Esophagus squamous epithelium (tissue), 5 donors: ENCODE measurements around the gene BACH2. TPM values are rescaled to one million over a fixed set of nuclear protein-coding genes. Genes with fewer than 3 reads are reported as not detected.

Experiments used
- DNase-seq: peaks from one replicate; lab custom pipeline; 2025; lab: John Stamatoyannopoulos, UW
- H3K27ac ChIP-seq, 4 donors: fragments of 200-600 bp; sonication (generic); one replicate each; pipeline ENCODE4 v1.5.1; 2016 to 2019; ENCODE audit warnings: mild to moderate bottlenecking in 1 of 4
- H3K27me3 ChIP-seq, 4 donors: fragments of 200-600 bp; sonication (generic); 1 replicate in 3 of 4; 2 replicates in 1 of 4; pipeline versions ENCODE4 v1.5.1 to v1.6.0; 2017 to 2021; ENCODE audit warnings: antibody characterized with exemption in 1 of 4
- H3K36me3 ChIP-seq, 3 donors: fragments of 200-600 bp; sonication (generic); one replicate each; pipeline ENCODE4 v1.5.1; 2016 to 2019
- H3K4me1 ChIP-seq, 3 donors: fragments of 200-600 bp; sonication (generic); one replicate each; pipeline ENCODE4 v1.5.1; 2017 to 2019
- H3K4me3 ChIP-seq, 4 donors: fragments of 200-600 bp; sonication (generic); 1 replicate in 3 of 4; 2 replicates in 1 of 4; pipeline ENCODE4 v1.5.1; 2016 to 2019; ENCODE audit warnings: mild to moderate bottlenecking in 2 of 4, moderate library complexity in 1 of 4
- H3K9me3 ChIP-seq, 3 donors: fragments of 200-600 bp; sonication (generic); one replicate each; pipeline ENCODE4 v1.5.1; 2016 to 2019
- CTCF ChIP-seq, 6 experiments: fragments of 450-650 bp in 4 of 6; fragments of 200-600 bp in 2 of 6; sonication (generic) in 2 of 6; IDR thresholded peaks; one replicate each; pipeline ENCODE4 v1.5.1; 2016 to 2019; ENCODE audit warnings: antibody characterized with exemption in 6 of 6, mild to moderate bottlenecking in 4 of 6, moderate library complexity in 4 of 6
- POLR2A ChIP-seq, 4 donors: fragments of 450-650 bp; IDR thresholded peaks; one replicate each; pipeline ENCODE4 v1.6.1; 2017; ENCODE audit warnings: antibody characterized with exemption in 4 of 4, mild to moderate bottlenecking in 4 of 4, moderate library complexity in 3 of 4
- WGBS, 2 donors: methylation state at CpG; one replicate each; pipeline ENCODE4 v1.1.5; 2018; 5-methylcytosine and 5-hydroxymethylcytosine counted together
- intact Hi-C: fragments of 100-400 bp; cut with DNase I; formaldehyde crosslinking; loops from one replicate; pipeline ENCODE4 v1.15.0; 2022
- total RNA-seq, 4 donors: library from RNA; depleted of rRNA; stranded (reverse); fragments of >200 nt; gene quantifications; one replicate each; pipeline ENCODE4 v1.1.0, GENCODE V29; 2016
- donor health status: DM: yes; HTN: yes; CAD: no.

BACH2 gene
- total RNA-seq, 4 donors from 2014 or later: 0.22 to 6.1 (median 0.66) TPM

- Histone ChIP-seq H3K4me1 (peaks cover 0 to 1% (median 0%) of the 10 kb centered on the region in 3 donors), H3K4me3 (no peak overlapping the region), H3K27ac (no peak overlapping the region), H3K9me3 (no peaks in the 10 kb centered on the region), H3K27me3 (peaks cover 0 to 6% (median 0%) of the 10 kb centered on the region in 4 donors), H3K36me3 (no peaks in the 10 kb centered on the region)
- no peak for DNase-seq
- intact Hi-C loops: no loop called here
- 98% methylated on average over 2 of the region's 2 CpGs for WGBS, 2 donors
- TF ChIP-seq POLR2A (IDR thresholded peaks at IDR 0.05): no peak
- TF ChIP-seq CTCF (IDR thresholded peaks at IDR 0.05): no peak
Observed at GRCh38 chr6:90302320-90302719, 5.7 kb upstream of the BACH2 start.

DNA sequence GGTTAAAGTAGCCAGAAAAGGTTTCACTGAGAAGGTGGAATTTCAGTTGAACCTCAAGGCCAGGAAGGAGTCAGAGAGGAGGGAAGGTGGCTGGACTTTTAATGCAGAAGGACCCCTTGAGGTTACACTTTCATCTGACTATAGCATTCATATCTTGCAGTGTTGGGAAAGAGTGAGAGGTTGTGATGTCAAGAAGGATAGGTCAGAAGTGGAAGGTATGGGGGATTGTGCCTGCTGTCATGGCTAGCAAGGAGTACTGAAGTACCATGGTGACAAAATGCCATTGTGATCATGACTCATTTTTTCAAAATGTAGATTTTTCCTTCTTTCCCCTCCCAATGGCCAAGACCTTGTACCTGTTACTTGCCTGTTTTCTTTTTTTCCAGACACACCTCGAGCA, 5.2 kb upstream of the BACH2 start:
- Histone ChIP-seq H3K27ac (no peak overlapping the region), H3K36me3 (no peaks in the 10 kb centered on the region), H3K9me3 (no peaks in the 10 kb centered on the region), H3K4me1 (peaks cover 0 to 6% (median 0%) of the 10 kb centered on the region in 3 donors), H3K27me3 (peaks cover 0 to 6% (median 0%) of the 10 kb centered on the region in 4 donors), H3K4me3 (no peak overlapping the region)
- intact Hi-C loops: no loop called here
- WGBS, 2 donors: 45 to 71% methylated on average over 1 of the region's 1 CpG
- DNase-seq: no peak
- TF ChIP-seq CTCF (IDR thresholded peaks at IDR 0.05) (no peak), POLR2A (IDR thresholded peaks at IDR 0.05) (no peak)

- no peak for DNase-seq
- H3K4me3 ChIP-seq: no peak overlapping the region
- WGBS, 2 donors: 85 to 88% methylated on average over 7 of the region's 7 CpGs
- intact Hi-C loops: loop anchor here (10.0 kb wide), 3 partner anchors 86 to 204 kb away; no protein-coding TSS in a partner anchor
- TF ChIP-seq POLR2A (IDR thresholded peaks at IDR 0.05) (no peak), CTCF (IDR thresholded peaks at IDR 0.05) (no peak)
- no peaks in the 10 kb centered on the region for H3K9me3 ChIP-seq
- H3K36me3 ChIP-seq: no peaks in the 10 kb centered on the region
- peaks cover 0 to 29% (median 0%) of the 10 kb centered on the region in 4 donors for H3K27me3 ChIP-seq
- H3K4me1 ChIP-seq: peaks cover 6 to 26% (median 10%) of the 10 kb centered on the region in 3 donors
- H3K27ac ChIP-seq: no peak overlapping the region
Observed at GRCh38 chr6:90298459-90299053, 1.9 kb upstream of the BACH2 start.

DNA sequence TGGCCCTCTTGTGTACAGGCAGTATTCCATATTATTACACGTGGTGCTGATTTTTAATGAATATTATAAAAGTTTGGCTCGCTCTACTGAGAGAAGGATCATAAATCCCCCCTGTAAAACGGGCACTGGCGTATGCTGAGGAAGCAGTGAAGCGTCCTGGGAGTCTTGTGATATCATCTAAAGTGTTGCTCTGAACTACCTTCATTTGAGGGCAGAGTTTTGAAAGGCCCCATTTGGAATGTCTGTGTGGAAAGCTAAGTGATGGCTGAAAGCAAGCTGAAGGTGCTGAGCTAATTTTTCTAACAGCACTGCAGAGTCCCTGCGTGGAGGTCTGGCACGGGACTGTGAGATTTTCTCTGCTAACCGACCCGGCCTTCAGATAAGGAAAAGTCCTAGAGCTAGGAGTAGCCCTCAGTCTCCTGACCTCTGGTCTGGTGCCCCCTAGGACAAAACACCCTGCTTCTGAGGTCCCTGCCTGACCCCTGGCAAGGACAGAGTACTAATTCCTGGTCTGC, 1.3 kb upstream of the BACH2 start:
- Histone ChIP-seq H3K9me3 (no peaks in the 10 kb centered on the region), H3K36me3 (no peaks in the 10 kb centered on the region), H3K27ac (peak overlapping the region in 2 of 4 donors; percentile 84 to 93), H3K4me3 (no peak overlapping the region), H3K27me3 (peaks cover 0 to 33% (median 0%) of the 10 kb centered on the region in 4 donors), H3K4me1 (peaks cover 6 to 26% (median 10%) of the 10 kb centered on the region in 3 donors)
- no peak for DNase-seq
- TF ChIP-seq POLR2A (IDR thresholded peaks at IDR 0.05): no peak
- no peak for TF ChIP-seq CTCF (IDR thresholded peaks at IDR 0.05)
- intact Hi-C loops: loop anchor here (10.0 kb wide), 3 partner anchors 87 to 203 kb away; no protein-coding TSS in a partner anchor
- WGBS, 2 donors: 68 to 84% methylated on average over 9 of the region's 9 CpGs
